ENCODE results near the gene ZNF451.
"Not testable (repeated sequence)": the region's sequence is repeated elsewhere in the genome, so short reads cannot be mapped to it uniquely, and the experiment has no call there.

The ZNF451 gene, protein sequence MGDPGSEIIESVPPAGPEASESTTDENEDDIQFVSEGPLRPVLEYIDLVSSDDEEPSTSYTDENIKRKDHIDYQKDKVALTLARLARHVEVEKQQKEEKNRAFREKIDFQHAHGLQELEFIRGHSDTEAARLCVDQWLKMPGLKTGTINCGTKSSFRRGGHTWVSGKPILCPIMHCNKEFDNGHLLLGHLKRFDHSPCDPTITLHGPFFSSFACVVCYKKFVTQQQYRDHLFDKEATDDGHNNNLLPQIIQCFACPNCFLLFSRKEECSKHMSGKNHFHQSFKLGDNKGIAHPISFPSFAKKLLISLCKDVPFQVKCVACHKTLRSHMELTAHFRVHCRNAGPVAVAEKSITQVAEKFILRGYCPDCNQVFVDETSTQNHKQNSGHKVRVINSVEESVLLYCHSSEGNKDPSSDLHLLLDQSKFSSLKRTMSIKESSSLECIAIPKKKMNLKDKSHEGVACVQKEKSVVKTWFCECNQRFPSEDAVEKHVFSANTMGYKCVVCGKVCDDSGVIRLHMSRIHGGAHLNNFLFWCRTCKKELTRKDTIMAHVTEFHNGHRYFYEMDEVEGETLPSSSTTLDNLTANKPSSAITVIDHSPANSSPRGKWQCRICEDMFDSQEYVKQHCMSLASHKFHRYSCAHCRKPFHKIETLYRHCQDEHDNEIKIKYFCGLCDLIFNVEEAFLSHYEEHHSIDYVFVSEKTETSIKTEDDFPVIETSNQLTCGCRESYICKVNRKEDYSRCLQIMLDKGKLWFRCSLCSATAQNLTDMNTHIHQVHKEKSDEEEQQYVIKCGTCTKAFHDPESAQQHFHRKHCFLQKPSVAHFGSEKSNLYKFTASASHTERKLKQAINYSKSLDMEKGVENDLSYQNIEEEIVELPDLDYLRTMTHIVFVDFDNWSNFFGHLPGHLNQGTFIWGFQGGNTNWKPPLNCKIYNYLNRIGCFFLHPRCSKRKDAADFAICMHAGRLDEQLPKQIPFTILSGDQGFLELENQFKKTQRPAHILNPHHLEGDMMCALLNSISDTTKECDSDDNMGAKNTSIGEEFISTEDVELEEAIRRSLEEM

DNA sequence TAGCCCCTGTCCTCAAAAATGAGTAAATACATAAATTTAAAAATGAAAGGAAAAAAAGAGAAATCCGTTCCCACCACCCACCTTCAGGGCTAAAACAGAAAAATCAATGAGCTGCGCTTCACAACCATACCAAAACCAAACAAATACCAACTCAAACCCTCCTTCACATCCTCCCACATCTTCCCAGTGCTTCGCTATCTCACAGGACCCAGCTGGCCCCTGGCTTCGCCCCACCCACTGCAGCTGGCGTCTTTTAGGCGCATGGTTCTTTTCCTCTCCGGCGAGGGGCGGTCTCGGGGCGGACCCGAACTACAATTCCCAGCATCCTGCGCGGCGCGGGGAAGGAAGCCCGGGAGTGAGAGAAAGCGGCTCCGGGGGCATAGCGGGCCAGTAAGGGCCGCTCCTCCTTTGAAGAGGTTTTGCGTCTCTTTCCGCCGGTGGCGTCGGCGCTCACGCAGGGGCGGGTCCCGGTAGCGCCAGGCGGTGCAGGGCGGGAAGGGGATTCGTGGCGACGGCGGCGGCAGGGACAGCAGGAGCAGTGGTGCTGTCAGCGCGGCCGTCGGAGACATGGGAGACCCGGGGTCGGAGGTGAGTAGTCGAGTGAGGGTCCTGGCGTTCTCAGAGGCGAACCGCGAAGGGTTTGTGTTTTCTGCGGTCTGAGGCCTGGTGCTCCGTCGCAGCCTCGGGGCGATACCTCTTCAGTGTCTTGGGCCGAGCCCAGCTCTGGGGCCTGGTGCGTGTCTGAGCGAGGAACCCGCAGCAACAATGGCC is at the start of gene ZNF451:
ZNF451 (plus strand) TSS at position 502 of the 771 bp plus-strand sequence; CDS start at position 568, 66 bp downstream.
- peak; percentile 94 for DNase-seq (ENCODE audit: low read depth)

DNA sequence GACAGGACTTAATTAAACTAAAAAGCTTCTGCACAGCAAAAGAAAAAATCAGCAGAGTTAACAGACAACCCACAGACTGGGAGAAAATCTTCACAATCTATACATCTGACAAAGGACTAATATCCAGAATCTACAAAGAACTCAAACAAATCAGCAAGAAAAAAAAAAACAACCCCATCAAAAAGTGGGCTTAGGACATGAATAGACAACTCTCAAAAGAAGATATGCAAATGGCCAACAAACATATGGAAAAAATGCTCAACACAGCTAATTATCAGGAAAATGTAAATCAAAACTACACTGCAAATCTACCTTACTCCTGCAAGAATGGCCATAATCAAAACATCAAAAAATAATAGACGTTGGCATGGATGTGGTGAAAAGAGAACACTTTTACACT is 45.9 kb upstream of the ZNF451 start:
- DNase-seq (ENCODE audit: low read depth), result not testable (repeated sequence)

DNA sequence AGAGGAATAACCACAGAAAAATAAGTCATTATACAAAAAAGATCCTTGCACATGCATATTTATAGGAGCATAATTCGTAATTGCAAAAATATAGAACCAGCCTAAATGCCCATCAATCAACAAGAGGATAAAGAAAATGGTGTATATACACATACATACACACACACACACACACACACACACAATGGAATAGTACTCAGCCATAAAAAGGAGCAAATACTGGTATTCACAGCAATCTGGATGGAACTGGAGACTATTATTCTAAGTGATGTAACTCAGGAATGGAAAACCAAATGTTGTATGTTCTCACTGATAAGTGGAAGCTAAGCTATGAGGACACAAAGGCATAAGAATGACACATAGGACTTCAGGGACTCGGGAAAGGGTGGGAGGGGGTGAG is 45.4 kb upstream of the ZNF451 start:
- no peak for DNase-seq (ENCODE audit: low read depth)

DNA sequence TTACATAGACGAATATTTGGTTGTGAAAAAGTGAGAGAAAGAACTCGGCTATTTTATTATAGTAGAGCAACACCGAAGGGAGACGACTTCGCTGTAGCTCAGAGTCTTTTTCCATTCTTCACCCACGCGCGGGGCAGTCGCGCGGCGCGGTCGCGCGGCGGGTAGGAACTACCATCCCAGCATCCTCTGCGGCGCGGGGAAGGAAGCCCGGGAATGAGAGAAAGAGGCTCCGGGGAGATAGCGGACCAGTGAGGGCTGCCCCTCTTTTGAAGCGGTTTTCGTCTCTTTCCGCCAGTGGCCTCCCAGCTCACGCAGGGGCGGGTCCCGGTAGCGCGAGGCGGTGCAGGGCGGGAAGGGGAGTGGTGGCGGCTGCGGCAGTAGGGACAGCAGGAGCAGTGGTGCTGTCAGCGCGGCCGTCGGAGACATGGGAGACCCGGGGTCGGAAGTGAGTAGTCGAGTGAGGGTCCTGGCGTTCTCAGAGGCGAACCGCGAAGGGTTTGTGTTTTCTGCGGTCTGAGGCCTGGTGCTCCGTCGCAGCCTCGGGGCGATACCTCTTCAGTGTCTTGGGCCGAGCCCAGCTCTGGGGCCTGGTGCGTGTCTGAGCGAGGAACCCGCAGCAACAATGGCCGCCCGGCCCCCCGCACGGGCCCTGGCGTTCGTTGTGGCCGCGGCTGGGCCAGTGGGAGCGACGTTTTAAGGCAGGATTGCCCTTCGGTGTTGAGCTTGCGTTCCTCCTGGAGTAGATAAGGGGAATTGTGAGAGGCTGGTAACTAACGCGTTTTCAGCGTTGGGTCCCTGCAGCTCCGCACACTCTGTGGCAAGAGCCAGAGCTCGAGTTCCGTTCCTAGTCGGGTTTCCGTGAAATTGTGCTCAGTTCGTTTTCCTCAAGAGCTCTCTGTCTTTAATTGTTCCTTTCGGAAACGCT is 43.4 kb upstream of the ZNF451 start, which contains the start of gene KIAA1586:
KIAA1586 (plus strand) TSS at position 362 of the 925 bp plus-strand sequence; CDS start at position 425, 63 bp downstream.
- peak; percentile 70 for DNase-seq (ENCODE audit: low read depth)

DNA sequence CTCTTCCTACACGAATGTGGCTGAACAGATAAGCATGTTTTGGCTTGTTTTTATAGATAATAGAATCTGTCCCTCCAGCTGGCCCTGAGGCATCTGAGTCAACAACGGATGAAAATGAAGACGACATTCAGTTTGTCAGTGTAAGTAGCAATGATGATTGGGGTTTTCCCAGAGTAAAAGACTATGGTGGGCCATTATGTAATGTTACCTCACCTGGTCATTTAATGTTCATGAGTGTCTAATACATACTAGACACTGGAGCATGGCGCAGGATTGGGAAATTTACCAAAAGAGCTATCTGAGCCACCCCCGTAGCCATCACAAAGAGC is 42.8 kb upstream of the ZNF451 start:
- DNase-seq (ENCODE audit: low read depth), result not testable (repeated sequence)

DNA sequence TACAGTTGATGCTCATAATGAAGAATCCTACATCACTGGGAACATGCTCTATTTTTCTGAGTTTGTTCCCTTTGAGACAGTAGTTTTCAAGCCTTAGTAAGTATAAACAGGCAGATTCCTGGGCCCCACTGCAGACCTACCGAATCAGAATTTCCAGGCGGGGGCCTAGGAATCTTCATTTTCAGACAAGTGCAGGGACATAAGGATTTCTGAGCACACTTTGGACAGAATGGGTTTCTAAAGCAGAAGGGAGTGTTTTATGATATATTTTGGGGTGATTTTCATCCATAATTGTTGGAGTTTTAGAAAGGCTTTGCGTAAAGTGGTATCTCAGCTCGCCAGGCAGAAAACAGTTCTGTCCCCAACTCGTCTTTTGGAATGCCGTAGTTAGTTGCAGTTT is 42.1 kb upstream of the ZNF451 start:
- DNase-seq (ENCODE audit: low read depth), result not testable (repeated sequence)

DNA sequence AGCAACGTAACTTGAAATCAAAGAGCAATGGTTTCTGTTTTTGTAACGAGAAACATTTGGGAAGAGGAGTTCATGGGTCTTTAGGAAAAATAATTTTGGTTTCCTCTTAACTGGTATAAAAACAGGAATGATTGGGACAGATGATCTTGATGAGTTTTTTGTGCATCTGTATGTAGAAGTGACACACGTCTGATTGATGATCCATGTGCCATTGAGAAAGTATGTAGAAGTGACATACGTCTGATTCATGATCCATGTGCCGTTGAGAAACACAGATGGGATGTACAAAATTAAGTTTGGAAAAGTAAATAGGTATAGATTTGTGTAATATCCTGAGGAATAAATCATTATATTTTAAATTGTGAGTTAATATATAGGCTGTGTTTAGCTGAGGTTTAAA is 41.4 kb upstream of the ZNF451 start:
- no peak for DNase-seq (ENCODE audit: low read depth)

DNA sequence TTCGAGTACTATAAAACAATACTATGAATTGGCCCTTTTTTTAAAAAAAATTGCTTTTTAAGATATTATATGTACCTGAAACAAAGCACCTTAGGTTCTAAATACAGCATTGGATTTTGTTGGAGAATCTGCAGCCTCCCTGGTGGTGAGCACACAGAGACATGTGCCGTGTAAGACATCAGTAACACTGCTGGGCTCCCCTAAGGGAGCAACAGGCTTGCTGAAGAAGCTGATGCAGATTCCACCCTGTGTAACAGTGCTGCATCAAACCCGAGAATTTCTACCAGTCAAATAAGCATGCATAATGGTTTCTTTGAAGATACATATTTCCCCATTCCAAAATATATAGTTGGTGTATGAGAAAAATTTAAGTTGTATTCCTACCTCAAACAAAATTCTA is 26.1 kb upstream of the ZNF451 start:
- no peak for DNase-seq (ENCODE audit: low read depth)

DNA sequence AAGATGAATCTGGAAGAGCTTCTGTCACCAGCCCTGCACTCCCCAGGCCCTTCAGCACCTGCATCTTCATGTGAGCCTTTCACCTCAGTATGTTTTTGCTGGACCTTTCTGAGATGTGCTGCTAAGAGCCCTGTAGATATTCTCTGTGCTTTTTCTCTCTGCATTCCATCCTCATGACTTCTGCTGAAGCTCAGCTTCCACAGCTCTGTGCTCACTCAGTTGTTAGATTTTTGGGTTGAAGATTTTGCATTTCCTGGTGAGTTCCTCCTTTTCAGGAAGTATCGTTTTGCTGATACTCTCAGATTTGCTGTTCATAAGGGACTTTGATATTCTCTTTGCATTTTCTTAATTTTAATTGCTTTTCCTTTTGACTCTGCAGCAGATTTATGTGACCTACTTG is 25.2 kb upstream of the ZNF451 start:
- DNase-seq (ENCODE audit: low read depth), result no peak

DNA sequence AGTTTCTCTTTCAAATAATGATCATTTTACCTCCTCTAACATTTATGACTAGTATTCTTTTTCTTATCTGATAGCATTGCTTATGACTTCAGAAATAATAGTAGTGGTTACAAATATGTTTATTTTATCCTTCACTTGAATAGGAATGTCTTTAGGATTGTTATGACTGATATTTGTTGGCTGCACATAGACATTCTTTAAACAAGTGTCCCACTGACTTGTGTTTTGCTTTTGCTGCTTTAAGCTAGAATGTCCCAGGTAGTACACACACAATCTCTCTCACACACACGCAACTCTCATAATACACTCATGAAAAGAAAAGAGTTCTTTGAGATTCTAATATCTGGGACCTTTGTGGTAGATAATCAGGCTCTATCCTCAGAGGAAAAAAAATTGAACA is 21.9 kb upstream of the ZNF451 start:
- no peak for DNase-seq (ENCODE audit: low read depth)

DNA sequence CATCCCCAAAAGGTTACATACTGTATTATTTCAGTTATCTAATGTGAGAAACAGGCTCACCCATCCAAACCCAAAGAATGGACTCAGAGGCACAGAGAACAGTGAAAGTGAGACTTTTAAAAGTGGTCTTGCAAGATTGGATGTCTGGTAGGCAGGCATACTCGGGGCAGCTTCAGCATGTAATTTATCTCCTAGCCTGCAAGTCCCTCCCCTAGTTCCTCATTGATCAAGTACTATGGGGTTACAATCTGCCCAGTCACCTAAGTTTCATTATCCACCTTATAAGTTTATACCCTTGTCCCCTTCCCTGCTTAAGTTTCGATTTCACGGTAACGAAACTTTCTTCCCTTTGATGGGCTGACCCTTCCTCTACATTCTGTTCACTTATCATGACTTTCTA is 20.8 kb upstream of the ZNF451 start:
- DNase-seq (ENCODE audit: low read depth), result no peak

DNA sequence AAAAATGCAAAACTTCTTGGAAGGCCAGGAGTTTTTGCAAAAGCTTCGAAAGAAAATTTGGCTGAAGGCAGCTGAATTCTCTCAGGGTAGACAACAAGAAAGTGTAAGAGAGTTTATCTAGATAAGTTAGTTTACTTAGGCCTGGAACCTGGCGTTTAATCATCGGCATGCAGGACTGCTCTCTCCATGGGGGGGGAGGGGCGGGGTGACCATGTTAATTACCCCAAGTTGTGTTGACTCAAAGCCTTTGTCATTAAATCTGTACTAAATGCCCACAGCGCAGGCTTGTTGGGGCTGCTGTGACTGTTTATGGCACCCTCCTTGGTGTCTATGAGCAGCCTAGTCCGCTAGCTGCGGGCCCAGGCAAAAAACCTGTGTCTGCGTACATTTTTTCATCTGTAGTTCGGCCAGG is 20.1 kb upstream of the ZNF451 start:
- no peak for DNase-seq (ENCODE audit: low read depth)

DNA sequence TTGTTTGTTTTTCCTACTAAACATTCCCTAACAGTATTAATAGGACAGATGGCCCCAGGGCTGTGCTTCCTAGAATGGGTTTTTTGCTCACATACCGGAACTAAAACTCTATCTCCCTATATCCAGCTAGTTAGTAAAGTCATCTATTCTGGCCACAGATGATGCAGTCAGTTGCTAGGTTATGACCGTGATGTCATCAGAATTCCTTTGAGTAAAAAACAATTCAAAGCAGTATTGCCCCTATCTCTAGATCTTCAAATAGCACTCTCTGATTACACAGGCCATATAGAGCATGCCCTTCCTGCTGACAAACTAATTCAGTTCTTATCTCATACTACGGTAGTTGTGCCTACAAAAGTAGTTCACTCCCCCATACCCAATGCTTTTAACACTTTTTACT is 17.9 kb upstream of the ZNF451 start:
- no peak for DNase-seq (ENCODE audit: low read depth)

DNA sequence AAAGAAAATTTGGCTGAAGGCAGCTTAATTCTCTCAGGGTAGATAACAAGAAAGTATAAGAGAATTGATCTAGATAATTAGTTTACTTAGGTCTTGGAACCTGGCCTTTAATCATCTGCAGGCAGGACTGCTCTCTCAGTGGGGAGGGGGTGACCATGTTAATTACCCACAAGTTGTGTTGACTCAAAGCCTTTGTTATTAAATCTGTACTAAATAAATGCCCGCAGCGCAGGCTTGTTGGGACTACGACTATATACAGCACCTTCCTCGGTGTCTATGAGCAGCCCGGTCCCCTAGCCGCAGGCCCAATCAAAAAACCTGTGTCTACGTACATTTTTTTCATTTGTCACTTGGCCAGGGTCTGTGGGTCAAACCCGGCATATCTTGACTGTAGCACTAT is 15.6 kb upstream of the ZNF451 start:
- no peak for DNase-seq (ENCODE audit: low read depth)

DNA sequence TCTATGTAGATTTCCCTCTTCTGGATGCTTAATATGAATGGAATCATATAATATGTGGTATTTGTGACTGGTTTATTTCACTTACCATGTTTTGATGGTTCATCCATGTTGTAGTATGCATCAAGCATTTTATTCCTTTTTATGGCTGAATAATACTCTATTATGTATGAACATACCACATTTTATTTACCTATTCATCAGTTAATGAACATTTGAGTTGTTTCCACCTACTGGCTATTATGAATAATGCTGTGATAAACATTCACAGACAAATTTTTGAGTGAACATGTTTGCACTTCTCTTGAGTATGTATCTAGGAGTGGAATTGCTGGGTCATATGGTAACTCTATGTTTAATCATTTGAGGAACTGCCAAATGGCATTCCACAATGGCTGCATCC is 14.9 kb upstream of the ZNF451 start:
- no peak for DNase-seq (ENCODE audit: low read depth)

DNA sequence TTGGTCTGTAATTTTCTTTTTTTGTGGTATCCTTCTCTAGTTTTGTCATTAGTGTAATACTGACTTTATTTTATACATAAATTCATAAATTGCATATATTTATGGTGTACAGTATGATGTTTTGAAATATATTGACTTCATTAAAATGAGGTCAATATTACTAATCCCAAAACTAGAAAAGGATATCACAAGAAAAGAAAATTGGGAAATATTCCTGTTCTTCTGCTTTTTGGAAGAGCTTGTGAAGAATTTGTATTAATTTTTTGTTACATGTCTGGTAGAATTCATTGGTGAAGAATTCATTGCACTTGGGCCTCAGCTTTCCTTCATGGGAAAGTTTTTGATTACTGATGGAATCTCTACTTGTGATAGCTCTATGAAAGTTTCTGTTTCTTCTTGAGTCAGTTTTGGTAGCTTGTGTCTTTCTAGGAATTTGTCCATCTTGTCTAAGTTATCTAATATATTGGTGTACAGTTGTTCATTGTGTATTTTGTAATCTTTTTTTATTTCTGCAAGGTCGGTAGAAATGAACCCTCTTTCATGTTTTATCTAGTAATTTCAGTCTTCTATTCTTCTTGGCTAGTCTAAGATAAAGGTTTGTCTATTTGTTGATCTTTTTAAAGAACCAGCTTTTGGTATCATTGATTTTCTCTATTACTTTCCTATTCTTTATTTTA is 11.3 kb upstream of the ZNF451 start:
- DNase-seq (ENCODE audit: low read depth), result no peak

DNA sequence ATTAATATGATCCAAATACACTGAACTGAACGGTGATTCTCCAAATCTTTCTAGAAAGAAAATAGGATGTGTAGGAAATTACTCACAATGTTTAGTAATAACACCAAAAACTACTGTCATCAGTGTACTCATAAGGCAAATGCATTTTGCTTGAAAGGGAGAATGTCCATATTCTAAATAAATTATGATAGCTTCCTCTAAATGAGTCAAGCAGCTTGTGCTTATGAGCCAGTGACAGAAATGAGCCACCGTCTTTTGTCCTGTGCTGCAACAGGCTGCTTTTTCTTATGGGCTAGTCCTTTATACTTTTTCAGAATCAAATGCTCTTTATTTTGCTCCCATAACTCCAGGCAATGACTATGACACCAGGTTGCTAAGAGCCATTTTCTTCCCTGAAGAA is 4.5 kb upstream of the ZNF451 start:
- no peak for DNase-seq (ENCODE audit: low read depth)

DNA sequence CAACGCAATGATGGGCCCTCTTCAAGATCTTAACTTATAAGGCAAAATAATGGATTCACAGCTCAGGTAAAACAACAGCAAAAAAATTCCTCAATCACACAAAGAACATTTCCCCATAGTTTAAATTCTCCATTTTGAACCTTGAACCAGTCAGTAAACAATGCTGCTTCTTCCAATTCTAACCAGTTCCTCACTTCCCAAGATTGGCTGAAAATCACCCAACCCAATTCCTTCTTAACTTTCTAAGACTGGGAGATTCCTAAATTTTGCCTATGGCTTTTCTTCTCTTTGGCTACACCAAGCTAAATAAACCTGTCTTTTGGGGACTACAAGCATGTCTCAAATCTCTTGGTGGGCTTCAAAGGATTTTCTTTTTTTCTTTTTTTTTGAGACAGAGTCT is 3.1 kb upstream of the ZNF451 start:
- DNase-seq (ENCODE audit: low read depth), result no peak

DNA sequence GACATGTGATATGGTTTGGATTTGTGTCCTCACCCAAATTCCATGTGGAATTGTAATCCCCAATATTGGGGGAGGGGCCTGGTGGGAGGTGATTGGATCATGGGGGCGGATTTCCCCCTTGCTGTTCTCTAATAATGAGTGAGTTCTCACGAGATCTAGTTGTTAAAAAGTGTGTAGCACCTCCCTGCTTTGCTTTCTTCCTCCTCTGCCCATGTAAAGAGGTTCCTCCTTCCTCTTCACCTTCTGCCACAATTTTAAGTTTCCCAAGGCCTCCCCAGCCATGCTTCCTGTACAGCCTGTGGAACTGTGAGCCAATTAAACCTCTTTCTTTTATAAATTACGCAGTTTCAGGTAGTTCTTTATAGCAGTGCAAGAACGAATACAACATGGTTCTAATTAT is 2.1 kb upstream of the ZNF451 start:
- no peak for DNase-seq (ENCODE audit: low read depth)

DNA sequence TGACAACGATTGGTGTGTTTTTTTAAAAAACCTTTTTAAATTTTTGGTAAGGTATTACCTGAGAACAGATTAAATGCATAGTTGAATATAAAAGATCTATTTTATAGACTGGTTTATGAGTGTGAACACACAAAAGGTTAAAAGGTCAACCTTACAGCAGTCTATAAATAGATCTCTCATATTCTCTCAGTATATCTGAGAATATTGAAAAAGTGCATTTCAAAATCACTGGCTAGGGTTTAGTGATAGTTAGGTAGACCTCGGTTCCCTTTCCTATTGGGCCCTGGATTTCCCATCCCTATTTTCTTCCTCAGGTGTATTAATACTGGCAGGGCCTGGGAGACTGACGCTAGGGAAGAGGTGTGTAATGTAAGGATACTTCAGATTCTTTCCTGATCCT is 723 bp upstream of the ZNF451 start:
- DNase-seq (ENCODE audit: low read depth), result no peak

Data from stimulated activated CD4-positive, alpha-beta T cell treated with anti-CD3 and anti-CD28 coated beads, Interleukin-2, amount 100 ng/mL, for 4 hours (primary cell).